ENCODE data around the gene SPG7. TPM values are rescaled to one million over a fixed set of nuclear protein-coding genes. Genes with fewer than 3 reads are reported as not detected.

Gene SPG7
- total and polyA plus RNA-seq, 2 experiments from 2014 or later = 108 to 222 TPM

DNA sequence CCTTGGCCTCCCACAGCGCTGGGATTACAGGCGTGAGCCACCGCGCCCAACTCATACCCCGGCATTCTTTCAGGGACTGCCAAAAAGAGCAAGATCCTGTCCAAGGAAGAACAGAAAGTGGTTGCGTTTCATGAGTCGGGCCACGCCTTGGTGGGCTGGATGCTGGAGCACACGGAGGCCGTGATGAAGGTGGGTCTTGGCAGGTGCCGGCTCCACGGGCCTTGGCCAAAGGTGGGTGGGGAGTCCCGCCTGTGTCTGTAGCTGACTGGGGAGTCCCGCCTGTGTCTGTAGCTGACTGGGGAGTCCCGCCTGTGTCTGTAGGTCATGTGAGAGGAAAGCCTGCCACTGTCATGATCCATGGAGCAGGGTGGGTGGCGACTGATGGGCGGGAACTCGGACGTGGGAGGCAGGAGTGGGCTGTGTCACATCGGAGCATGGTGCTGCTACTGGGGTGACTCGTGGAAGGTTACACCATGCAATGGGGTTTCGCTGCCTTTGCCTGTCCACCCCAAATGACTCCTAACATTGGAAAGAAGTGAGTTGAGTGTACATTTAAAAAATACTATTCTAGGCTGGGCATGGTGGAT lies 42.3 kb downstream of the SPG7 start:
- WGBS (ENCODE audit: low lambda C conversion rate, missing lambda C conversion rate) = 95% methylated on average over 22 of the region's 22 CpGs
- no peaks in the 10 kb centered on the region for H3K79me2 ChIP-seq
- TF ChIP-seq, protein P1, sequence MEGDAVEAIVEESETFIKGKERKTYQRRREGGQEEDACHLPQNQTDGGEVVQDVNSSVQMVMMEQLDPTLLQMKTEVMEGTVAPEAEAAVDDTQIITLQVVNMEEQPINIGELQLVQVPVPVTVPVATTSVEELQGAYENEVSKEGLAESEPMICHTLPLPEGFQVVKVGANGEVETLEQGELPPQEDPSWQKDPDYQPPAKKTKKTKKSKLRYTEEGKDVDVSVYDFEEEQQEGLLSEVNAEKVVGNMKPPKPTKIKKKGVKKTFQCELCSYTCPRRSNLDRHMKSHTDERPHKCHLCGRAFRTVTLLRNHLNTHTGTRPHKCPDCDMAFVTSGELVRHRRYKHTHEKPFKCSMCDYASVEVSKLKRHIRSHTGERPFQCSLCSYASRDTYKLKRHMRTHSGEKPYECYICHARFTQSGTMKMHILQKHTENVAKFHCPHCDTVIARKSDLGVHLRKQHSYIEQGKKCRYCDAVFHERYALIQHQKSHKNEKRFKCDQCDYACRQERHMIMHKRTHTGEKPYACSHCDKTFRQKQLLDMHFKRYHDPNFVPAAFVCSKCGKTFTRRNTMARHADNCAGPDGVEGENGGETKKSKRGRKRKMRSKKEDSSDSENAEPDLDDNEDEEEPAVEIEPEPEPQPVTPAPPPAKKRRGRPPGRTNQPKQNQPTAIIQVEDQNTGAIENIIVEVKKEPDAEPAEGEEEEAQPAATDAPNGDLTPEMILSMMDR (IDR thresholded peaks at IDR 0.05; ENCODE audit: poor library complexity) = no peak
- TF ChIP-seq EZH2 (IDR thresholded peaks at IDR 0.05; ENCODE audit: borderline replicate concordance) (no peak), EZH2phosphoT487 (IDR thresholded peaks at IDR 0.05; ENCODE audit: low read depth, severe bottlenecking, unreplicated experiment) (no peak)

DNA sequence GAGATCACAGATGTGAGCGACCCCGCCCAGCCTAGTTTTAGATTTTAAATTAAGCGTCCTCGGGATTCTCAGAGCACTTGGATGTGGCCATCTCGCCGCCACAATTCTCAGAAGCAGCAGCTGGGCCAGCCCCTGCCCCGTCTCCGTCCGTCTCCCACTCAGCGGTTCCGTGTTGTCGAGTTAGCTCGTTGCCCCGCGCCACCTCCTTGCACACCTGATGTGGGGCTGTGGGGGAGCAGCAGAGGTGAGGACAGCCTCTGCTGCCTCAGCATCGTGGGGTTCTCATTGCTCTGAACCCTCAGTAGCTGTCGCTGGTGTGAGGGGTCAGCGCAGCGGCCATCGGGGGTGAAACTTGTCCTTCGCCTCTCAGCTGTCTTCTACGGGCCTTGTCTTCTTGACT lies 44.1 kb downstream of the SPG7 start:
- H3K4me2 ChIP-seq = no peak overlapping the region
- no peaks in the 10 kb centered on the region for H4K20me1 ChIP-seq (ENCODE audit: insufficient read depth, poor library complexity, severe bottlenecking)
- TF ChIP-seq, protein P1 (IDR thresholded peaks at IDR 0.05; ENCODE audit: poor library complexity) = no peak
- TF ChIP-seq EZH2phosphoT487 (IDR thresholded peaks at IDR 0.05; ENCODE audit: low read depth, severe bottlenecking, unreplicated experiment) = no peak
- TF ChIP-seq EZH2 (IDR thresholded peaks at IDR 0.05; ENCODE audit: borderline replicate concordance) = no peak
- H3K27me3 ChIP-seq = no peaks in the 10 kb centered on the region
- WGBS (ENCODE audit: low lambda C conversion rate, missing lambda C conversion rate) = over 99% methylated on average over 22 of the region's 22 CpGs
- H3K36me3 ChIP-seq (replicated peaks; ENCODE audit: insufficient read depth, low read depth) = no peaks in the 10 kb centered on the region
- no peaks in the 10 kb centered on the region for H3K79me2 ChIP-seq
- H3K9me3 ChIP-seq (ENCODE audit: low read depth) = no peaks in the 10 kb centered on the region
- no peak overlapping the region for H3K4me3 ChIP-seq
- no peak overlapping the region for H2AFZ ChIP-seq
- no peaks in the 10 kb centered on the region for H3K9me2 ChIP-seq (replicated peaks; ENCODE audit: insufficient read depth)
- no peak overlapping the region for H3K27ac ChIP-seq
- no peaks in the 10 kb centered on the region for H3K4me1 ChIP-seq (ENCODE audit: insufficient read depth)
- no peak for DNase-seq (ENCODE audit: low spot score)

More for the DNA sequence above, 42.3 kb downstream of the SPG7 start:
- Histone ChIP-seq H2AFZ (no peak overlapping the region), H3K4me2 (no peak overlapping the region), H3K27ac (no peak overlapping the region), H3K9me3 (ENCODE audit: low read depth) (no peaks in the 10 kb centered on the region), H3K27me3 (no peaks in the 10 kb centered on the region), H3K36me3 (replicated peaks; ENCODE audit: insufficient read depth, low read depth) (no peaks in the 10 kb centered on the region), H3K4me3 (no peak overlapping the region), H3K9me2 (replicated peaks; ENCODE audit: insufficient read depth) (no peaks in the 10 kb centered on the region), H4K20me1 (ENCODE audit: insufficient read depth, poor library complexity, severe bottlenecking) (no peaks in the 10 kb centered on the region), H3K4me1 (ENCODE audit: insufficient read depth) (peaks cover 2% of the 10 kb centered on the region)
- no peak for DNase-seq (ENCODE audit: low spot score)

DNA sequence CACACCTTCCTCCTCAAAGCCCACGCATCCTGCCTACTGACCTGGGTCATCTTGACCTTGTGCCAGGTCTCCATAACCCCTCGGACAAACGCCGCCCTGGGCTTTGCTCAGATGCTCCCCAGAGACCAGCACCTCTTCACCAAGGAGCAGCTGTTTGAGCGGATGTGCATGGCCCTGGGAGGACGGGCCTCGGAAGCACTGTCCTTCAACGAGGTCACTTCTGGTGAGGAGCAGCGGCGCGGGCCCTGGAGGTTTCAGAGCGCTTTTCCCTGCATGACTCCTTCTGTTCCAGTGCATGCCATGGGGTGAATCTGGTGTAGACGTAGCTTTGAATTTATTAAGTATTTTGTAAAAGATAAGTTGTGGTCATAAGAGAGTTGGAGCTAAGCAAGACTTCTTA lies 44.7 kb downstream of the SPG7 start:
- no peak overlapping the region for H3K4me3 ChIP-seq
- H3K27ac ChIP-seq = no peak overlapping the region
- no peaks in the 10 kb centered on the region for H4K20me1 ChIP-seq (ENCODE audit: insufficient read depth, poor library complexity, severe bottlenecking)
- H2AFZ ChIP-seq = no peak overlapping the region
- no peak overlapping the region for H3K4me2 ChIP-seq
- 97% methylated on average over 13 of the region's 13 CpGs for WGBS (ENCODE audit: low lambda C conversion rate, missing lambda C conversion rate)
- no peaks in the 10 kb centered on the region for H3K27me3 ChIP-seq
- no peaks in the 10 kb centered on the region for H3K4me1 ChIP-seq (ENCODE audit: insufficient read depth)
- no peaks in the 10 kb centered on the region for H3K9me2 ChIP-seq (replicated peaks; ENCODE audit: insufficient read depth)
- TF ChIP-seq, protein P1 (IDR thresholded peaks at IDR 0.05; ENCODE audit: poor library complexity) = no peak
- TF ChIP-seq EZH2phosphoT487 (IDR thresholded peaks at IDR 0.05; ENCODE audit: low read depth, severe bottlenecking, unreplicated experiment) (no peak), EZH2 (IDR thresholded peaks at IDR 0.05; ENCODE audit: borderline replicate concordance) (no peak)
- no peaks in the 10 kb centered on the region for H3K79me2 ChIP-seq
- H3K36me3 ChIP-seq (replicated peaks; ENCODE audit: insufficient read depth, low read depth) = no peaks in the 10 kb centered on the region
- DNase-seq (ENCODE audit: low spot score) = no peak
- no peaks in the 10 kb centered on the region for H3K9me3 ChIP-seq (ENCODE audit: low read depth)

Measured in hepatocyte (in vitro differentiated cells).